Chondrocyte (in vitro differentiated cells): ENCODE data around the gene CFAP74. TPM values are rescaled to one million over a fixed set of nuclear protein-coding genes. Genes with fewer than 3 reads are reported as not detected.

Experiments used
- DNase-seq: peaks from one replicate; pipeline ENCODE4 v3.0.0; 2021; ENCODE audit warnings: mixed read lengths, low spot score
- H3K27ac Mint-ChIP-seq: one replicate; pipeline ENCODE4 v1.8.0; 2021; ENCODE audit warnings: mild to moderate bottlenecking, moderate library complexity, mixed read lengths; ENCODE audit not compliant: unreplicated experiment
- H3K27me3 Mint-ChIP-seq: 2 replicates; pipeline ENCODE4 v1.8.0; 2021; ENCODE audit warnings: low read depth, mixed read lengths
- H3K36me3 Mint-ChIP-seq: 2 replicates; pipeline ENCODE4 v1.8.0; 2021; ENCODE audit warnings: low read depth, mixed read lengths
- H3K4me1 Mint-ChIP-seq: 2 replicates; pipeline ENCODE4 v1.8.0; 2021; ENCODE audit warnings: low read depth, mild to moderate bottlenecking, mixed read lengths
- H3K4me3 Mint-ChIP-seq: one replicate; pipeline ENCODE4 v1.8.0; 2021; ENCODE audit warnings: mild to moderate bottlenecking, moderate library complexity, mixed read lengths; ENCODE audit not compliant: unreplicated experiment
- H3K9me3 Mint-ChIP-seq: 2 replicates; pipeline ENCODE4 v1.8.0; 2021; ENCODE audit warnings: low read depth, mixed read lengths
- CTCF ChIP-seq: fragments of 200-600 bp; sonication (generic); IDR thresholded peaks from 2 replicates; pipeline ENCODE4 v1.5.0; 2021; ENCODE audit warnings: antibody characterized with exemption, mild to moderate bottlenecking, moderate library complexity
- total RNA-seq: library from RNA; stranded (reverse); gene quantifications from 3 replicates; pipeline ENCODE4 v1.2.1, GENCODE V29; 2021

Gene CFAP74
- total RNA-seq, 1 donor from 2014 or later, result not detected

GRCh38 chr1:1997576-1997975, 6.0 kb downstream of the CFAP74 start:
- peaks cover 18% of the 10 kb centered on the region for H3K27me3 Mint-ChIP-seq
- no peak for TF ChIP-seq CTCF
- H3K4me3 Mint-ChIP-seq, result no peak overlapping the region
- no peaks in the 10 kb centered on the region for H3K4me1 Mint-ChIP-seq
- H3K9me3 Mint-ChIP-seq, result no peaks in the 10 kb centered on the region
- no peak overlapping the region for H3K27ac Mint-ChIP-seq
- DNase-seq, result no peak
- H3K36me3 Mint-ChIP-seq, result no peaks in the 10 kb centered on the region

- Mint-ChIP-seq H3K27ac (no peak overlapping the region), H3K27me3 (peaks cover 18% of the 10 kb centered on the region), H3K4me3 (no peak overlapping the region), H3K36me3 (no peaks in the 10 kb centered on the region), H3K9me3 (no peaks in the 10 kb centered on the region), H3K4me1 (no peaks in the 10 kb centered on the region)
- TF ChIP-seq CTCF, result no peak
- DNase-seq, result no peak
These were observed 7.4 kb downstream of the CFAP74 start for GRCh38 chr1:1996207-1996651.

GRCh38 chr1:1994536-1994935, 9.1 kb downstream of the CFAP74 start:
- no peaks in the 10 kb centered on the region for H3K4me1 Mint-ChIP-seq
- no peak overlapping the region for H3K27ac Mint-ChIP-seq
- TF ChIP-seq CTCF, result no peak
- no peak overlapping the region for H3K4me3 Mint-ChIP-seq
- H3K9me3 Mint-ChIP-seq, result no peaks in the 10 kb centered on the region
- H3K36me3 Mint-ChIP-seq, result no peaks in the 10 kb centered on the region
- peaks cover 26% of the 10 kb centered on the region for H3K27me3 Mint-ChIP-seq
- no peak for DNase-seq

GRCh38 chr1:1990222-1990621, 13.4 kb downstream of the CFAP74 start:
- H3K27me3 Mint-ChIP-seq, result peaks cover 26% of the 10 kb centered on the region
- peaks cover 5% of the 10 kb centered on the region for H3K4me1 Mint-ChIP-seq
- DNase-seq, result no peak
- TF ChIP-seq CTCF, result no peak
- no peak overlapping the region for H3K27ac Mint-ChIP-seq
- no peaks in the 10 kb centered on the region for H3K36me3 Mint-ChIP-seq
- H3K9me3 Mint-ChIP-seq, result no peaks in the 10 kb centered on the region
- H3K4me3 Mint-ChIP-seq, result no peak overlapping the region

- Mint-ChIP-seq H3K4me3 (no peak overlapping the region), H3K9me3 (no peaks in the 10 kb centered on the region), H3K27me3 (peaks cover 26% of the 10 kb centered on the region), H3K36me3 (no peaks in the 10 kb centered on the region), H3K4me1 (peaks cover 5% of the 10 kb centered on the region), H3K27ac (no peak overlapping the region)
- TF ChIP-seq CTCF, result no peak
- DNase-seq, result no peak
These were observed 13.8 kb downstream of the CFAP74 start for GRCh38 chr1:1989789-1990188.
